Activated CD8-positive, alpha-beta memory T cell treated with anti-CD3 and anti-CD28 coated beads, Interleukin-2, amount 50 U/mL, for 1 hour (primary cell): ENCODE data around the gene FABP1.

Experiments
- DNase-seq: peaks from one replicate; pipeline ENCODE4 v3.0.0-alpha.2; 2020; ENCODE audit errors: extremely low read depth

The FABP1 gene

DNA sequence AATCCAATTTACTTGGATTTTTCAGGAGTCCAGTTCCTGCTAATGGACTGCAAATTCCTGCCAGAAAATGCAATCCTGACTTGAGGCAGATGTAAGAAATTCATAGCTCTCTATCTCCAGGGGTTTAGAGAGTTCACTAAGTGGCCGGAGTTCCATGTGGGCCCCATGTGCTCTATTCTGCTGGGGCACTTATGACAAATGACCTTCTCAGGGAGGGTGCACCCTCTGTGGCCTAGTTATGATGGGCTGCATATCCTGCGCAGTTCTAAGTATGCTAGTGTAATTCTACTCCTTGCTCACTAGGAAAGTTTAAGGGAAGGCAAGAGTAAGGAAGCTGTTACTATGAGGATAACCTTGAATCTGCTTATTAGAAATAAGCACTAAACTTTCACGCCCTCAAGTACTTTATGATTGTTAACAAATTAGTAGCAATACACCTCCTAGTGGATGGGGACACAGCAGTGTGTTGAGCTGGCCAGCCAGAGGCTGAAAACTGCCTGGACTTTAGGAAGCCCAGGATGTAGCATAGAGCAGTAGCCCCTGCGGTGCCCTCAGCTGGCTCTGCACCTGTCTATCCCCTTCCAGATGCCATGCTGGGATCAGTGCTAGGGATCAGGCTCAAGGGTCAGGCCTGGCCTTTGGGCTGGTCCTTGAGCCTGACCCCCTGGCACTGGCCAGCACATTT is 45.8 kb downstream of the FABP1 start:
- DNase-seq: no peak

DNA sequence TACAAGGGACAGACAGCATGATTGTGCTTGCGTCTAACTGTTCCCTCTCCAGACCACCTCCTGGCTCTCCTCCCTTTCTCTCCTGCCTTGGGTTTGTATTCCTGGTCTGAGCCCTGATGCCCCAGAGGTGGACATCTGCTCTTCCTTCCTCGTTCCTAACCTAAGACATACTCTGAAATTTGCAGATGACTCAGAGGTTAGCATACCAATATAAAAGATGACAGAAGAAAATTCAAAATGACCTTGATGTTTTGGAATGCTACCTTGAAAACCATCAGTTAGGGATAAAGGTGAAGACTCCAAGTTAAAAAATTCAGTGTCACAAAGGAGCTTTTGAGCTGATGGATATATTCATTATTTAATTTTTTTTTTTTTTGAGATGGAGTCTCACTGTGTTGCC is 47.3 kb downstream of the FABP1 start:
- no peak for DNase-seq

DNA sequence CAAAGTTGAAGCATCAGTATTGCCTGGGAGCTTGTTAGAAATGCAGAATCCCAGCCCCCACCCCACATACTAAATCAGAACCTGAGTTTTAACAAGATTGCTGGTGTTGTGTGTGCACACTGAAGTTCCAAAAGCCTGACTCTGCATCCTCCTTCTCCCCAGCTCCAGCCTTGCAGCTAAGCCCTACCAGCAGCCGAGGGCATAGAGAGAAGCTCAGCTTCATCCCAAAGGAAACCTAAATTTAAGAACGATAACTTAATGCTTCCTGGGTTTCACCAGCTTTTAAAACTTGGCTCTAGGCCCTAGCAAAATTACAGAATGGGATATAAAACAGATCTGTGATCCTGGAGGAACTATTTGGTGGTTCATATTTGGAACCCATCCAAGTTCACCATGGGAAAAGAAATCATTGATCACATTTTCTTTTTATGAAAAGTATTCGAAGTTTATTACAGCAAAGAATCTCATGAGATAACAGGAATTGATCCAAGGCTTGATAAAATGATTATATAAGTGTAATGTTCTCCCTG is 49.2 kb downstream of the FABP1 start:
- DNase-seq: no peak

DNA sequence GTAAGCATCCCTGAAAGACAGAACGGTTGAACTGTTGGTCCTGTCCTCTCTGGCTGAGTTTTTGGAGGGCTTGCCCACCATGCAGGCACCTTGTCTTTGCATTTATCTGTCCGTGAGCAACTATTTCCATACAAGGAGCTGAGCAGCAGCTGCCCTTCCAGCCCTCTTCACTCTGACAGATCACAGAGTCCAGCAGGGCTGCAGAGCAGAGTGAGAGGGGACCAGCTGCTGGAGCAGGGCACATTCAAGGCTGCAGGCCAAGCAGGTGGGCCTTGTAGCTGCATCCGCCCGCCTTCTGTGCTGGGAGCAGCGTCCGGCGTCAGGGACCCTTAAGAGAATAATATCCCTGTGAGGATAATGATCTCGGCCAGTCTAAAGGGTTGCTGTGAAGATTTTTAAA is 50.8 kb downstream of the FABP1 start:
- DNase-seq: no peak

DNA sequence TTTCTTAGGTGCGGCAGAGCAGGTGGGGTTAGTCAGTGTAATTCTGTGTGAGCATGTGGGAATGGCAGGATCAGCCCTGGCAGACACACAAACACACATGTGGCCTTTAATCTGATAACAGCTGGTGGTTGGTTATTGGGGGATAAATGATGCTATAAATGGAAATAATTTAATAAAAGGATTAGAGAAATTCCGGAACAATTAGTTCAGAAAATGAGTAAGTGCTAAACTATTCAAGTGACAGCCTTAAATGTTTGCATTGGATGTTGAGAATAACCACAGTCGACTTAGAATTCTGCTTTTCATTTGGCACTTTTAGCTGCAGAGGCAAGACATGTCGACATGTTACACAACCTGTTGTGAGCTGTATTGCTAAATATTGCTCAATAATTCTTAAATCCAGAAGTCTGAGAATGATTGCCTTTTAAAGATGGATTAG is 53.0 kb downstream of the FABP1 start:
- DNase-seq: no peak

DNA sequence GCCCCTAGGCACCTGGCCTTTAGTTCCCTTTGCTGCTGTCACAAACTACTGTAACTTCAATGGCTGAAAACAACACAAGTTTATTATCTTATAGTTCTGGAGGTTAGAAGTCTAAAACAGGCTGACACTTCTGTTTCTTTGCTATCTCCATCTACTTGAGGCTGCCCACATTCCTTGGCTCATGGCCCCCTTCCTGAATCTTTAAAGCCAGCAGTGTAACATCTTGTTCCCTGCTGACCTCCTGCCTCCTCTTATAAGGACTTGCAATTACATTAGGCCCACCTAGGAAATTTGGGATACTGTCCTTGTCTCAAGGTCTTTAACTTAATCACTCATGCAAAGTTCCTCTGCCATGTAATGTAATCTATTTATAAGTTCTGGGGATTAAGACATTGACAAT is 53.7 kb downstream of the FABP1 start:
- no peak for DNase-seq
